ENCODE data around the gene NLN.

Gene NLN

GRCh38 chr5:65874241-65874640 lies 152.2 kb downstream of the NLN start:
- DNase-seq = peak; percentile 33

- no peak for DNase-seq
Measured at GRCh38 chr5:65876496-65876895, 154.5 kb downstream of the NLN start.

- no peak for DNase-seq
Measured at GRCh38 chr5:65876970-65877369, 155.0 kb downstream of the NLN start.

Measured in fibroblast of skin of abdomen (primary cell).